Smooth muscle cell (in vitro differentiated cells): ENCODE results near the gene DVL1. TPM values are rescaled to one million over a fixed set of nuclear protein-coding genes. Genes with fewer than 3 reads are reported as not detected.

Experiments used
- DNase-seq: peaks from one replicate; lab custom pipeline; 2025; ENCODE audit not compliant: unreplicated experiment; lab: John Stamatoyannopoulos, UW
- H2AFZ ChIP-seq: fragments of 200-600 bp; sonication (generic); 2 replicates; pipeline ENCODE4 v1.6.0; 2016; ENCODE audit warnings: antibody characterized with exemption, low read depth, mild to moderate bottlenecking
- H3F3A ChIP-seq: fragments of 200-600 bp; sonication (generic); 2 replicates; pipeline ENCODE4 v1.6.0; 2017; ENCODE audit warnings: antibody characterized with exemption, low read depth
- H3K27ac ChIP-seq: fragments of 200-600 bp; sonication (generic); 2 replicates; pipeline ENCODE4 v1.5.1; 2016; ENCODE audit warnings: low read depth, mild to moderate bottlenecking
- H3K27me3 ChIP-seq: fragments of 200-600 bp; sonication (generic); 2 replicates; pipeline ENCODE4 v1.6.1; 2016; ENCODE audit warnings: low read depth, mild to moderate bottlenecking
- H3K36me3 ChIP-seq: fragments of 200-600 bp; sonication (generic); 2 replicates; pipeline ENCODE4 v1.5.1; 2016; ENCODE audit warnings: low read depth
- H3K4me1 ChIP-seq: fragments of 200-600 bp; sonication (generic); 2 replicates; pipeline ENCODE4 v1.5.1; 2016; ENCODE audit warnings: low read depth
- H3K4me2 ChIP-seq: fragments of 200-600 bp; sonication (generic); 2 replicates; pipeline ENCODE4 v1.6.0; 2016; ENCODE audit warnings: mild to moderate bottlenecking
- H3K4me3 ChIP-seq: fragments of 200-600 bp; sonication (generic); 2 replicates; pipeline ENCODE4 v1.5.1; 2016; ENCODE audit warnings: mild to moderate bottlenecking
- H3K79me2 ChIP-seq: fragments of 200-600 bp; sonication (generic); 2 replicates; pipeline ENCODE4 v1.6.0; 2016; ENCODE audit warnings: low read depth, mild to moderate bottlenecking
- H3K9ac ChIP-seq: fragments of 200-600 bp; sonication (generic); 2 replicates; pipeline ENCODE4 v1.6.0; 2016; ENCODE audit warnings: low read depth
- H3K9me3 ChIP-seq: fragments of 200-600 bp; sonication (generic); replicated peaks from 2 replicates; pipeline ENCODE4 v1.5.1; 2016; ENCODE audit warnings: low read depth
- H4K20me1 ChIP-seq: fragments of 200-600 bp; sonication (generic); 2 replicates; pipeline ENCODE4 v1.6.0; 2016; ENCODE audit warnings: low read depth
- WGBS: methylation state at CpG from one replicate; pipeline ENCODE4 v1.1.7; 2016; ENCODE audit warnings: low lambda C conversion rate; 5-methylcytosine and 5-hydroxymethylcytosine counted together
- polyA plus RNA-seq: library from polyadenylated mRNA; unstranded; fragments of >200 nt; fragmentation: Nextera tagmentation; extraction: Ambion mirVana; gene quantifications from 2 replicates; pipeline ENCODE4 v1.2.1, GENCODE V29; 2016
- total RNA-seq: library from RNA; depleted of rRNA; stranded (reverse); fragments of >200 nt; gene quantifications from 2 replicates; pipeline ENCODE4 v1.2.3, GENCODE V29; 2014
- TF ChIP-seq, protein P1 (sequence below): fragments of 200-600 bp; sonication (generic); IDR thresholded peaks from 2 replicates; pipeline ENCODE4 v1.5.1; 2017; ENCODE audit warnings: borderline replicate concordance, mild to moderate bottlenecking, antibody characterized with exemption; ENCODE audit not compliant: insufficient read depth, poor library complexity, severe bottlenecking

The DVL1 gene
- total and polyA plus RNA-seq, 2 experiments from 2014 or later: 28.5 to 28.7 TPM

- Histone ChIP-seq H3K4me1 (peaks cover 7% of the 10 kb centered on the region), H3K79me2 (peaks cover 60% of the 10 kb centered on the region), H3K27ac (peak overlapping the region; percentile 51), H3K27me3 (no peaks in the 10 kb centered on the region), H3K36me3 (no peaks in the 10 kb centered on the region), H3K9ac (peak overlapping the region; percentile 95), H3K4me2 (peak overlapping the region; percentile 90), H2AFZ (no peak overlapping the region), H4K20me1 (peaks cover 52% of the 10 kb centered on the region), H3K4me3 (peak overlapping the region; percentile 93), H3F3A (no peaks in the 10 kb centered on the region), H3K9me3 (no peaks in the 10 kb centered on the region)
- DNase-seq: no peak
- 86% methylated on average over 16 of the region's 16 CpGs for WGBS
- TF ChIP-seq, protein P1, sequence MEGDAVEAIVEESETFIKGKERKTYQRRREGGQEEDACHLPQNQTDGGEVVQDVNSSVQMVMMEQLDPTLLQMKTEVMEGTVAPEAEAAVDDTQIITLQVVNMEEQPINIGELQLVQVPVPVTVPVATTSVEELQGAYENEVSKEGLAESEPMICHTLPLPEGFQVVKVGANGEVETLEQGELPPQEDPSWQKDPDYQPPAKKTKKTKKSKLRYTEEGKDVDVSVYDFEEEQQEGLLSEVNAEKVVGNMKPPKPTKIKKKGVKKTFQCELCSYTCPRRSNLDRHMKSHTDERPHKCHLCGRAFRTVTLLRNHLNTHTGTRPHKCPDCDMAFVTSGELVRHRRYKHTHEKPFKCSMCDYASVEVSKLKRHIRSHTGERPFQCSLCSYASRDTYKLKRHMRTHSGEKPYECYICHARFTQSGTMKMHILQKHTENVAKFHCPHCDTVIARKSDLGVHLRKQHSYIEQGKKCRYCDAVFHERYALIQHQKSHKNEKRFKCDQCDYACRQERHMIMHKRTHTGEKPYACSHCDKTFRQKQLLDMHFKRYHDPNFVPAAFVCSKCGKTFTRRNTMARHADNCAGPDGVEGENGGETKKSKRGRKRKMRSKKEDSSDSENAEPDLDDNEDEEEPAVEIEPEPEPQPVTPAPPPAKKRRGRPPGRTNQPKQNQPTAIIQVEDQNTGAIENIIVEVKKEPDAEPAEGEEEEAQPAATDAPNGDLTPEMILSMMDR: no peak
Measured at GRCh38 chr1:1325288-1326074, 23.7 kb downstream of the DVL1 start.

GRCh38 chr1:1324524-1325287, 24.5 kb downstream of the DVL1 start, which contains the start of the genes CPTP and INTS11:
Gene CPTP, plus strand, starts transcription at chr1:1324802. Its CDS starts 2,109 bp downstream, at chr1:1326911.
Gene INTS11, minus strand, starts transcription at chr1:1324660. Its CDS starts 52 bp downstream, at chr1:1324608.
- Histone ChIP-seq H3K4me2 (peak within 1 kb of the TSS; percentile 90), H3K79me2 (peaks cover 64% of the 10 kb centered on the region), H3K27ac (peak within 1 kb of the TSS; percentile 80), H2AFZ (no peak within 1 kb of the TSS), H3K9me3 (no peaks in the 10 kb centered on the region), H3K4me3 (peak within 1 kb of the TSS; percentile 93), H3F3A (no peaks in the 10 kb centered on the region), H3K9ac (peak within 1 kb of the TSS; percentile 95), H3K4me1 (peaks cover 7% of the 10 kb centered on the region), H3K36me3 (no peaks in the 10 kb centered on the region), H3K27me3 (no peaks in the 10 kb centered on the region), H4K20me1 (peaks cover 59% of the 10 kb centered on the region)
- TF ChIP-seq, protein P1: no peak
- peak; percentile 87 for DNase-seq
- 3% methylated on average over 61 of the region's 84 CpGs for WGBS

DNA sequence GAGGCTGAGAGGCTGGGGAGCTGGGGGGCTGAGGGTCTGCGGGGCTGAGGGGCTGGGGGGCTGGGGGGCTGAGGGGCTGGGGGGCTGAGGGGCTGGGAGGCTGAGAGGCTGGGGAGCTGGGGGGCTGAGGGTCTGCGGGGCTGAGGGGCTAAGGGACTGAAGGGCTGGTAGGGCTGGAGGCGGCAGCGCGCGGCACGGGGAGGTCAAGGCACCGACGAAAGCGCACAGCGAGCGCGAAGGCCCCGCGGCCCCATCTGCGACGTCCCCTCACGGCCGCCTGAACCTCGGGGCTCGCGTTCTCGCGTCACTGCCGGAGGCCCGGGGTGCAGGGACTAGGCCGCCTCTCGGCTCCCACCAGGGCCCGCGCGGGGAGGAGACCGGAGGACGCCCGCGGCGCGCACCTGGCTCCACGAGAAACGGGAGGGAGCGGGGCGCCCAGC, 25.1 kb downstream of the DVL1 start:
- TF ChIP-seq, protein P1: no peak
- no CpG with 5 or more reads among the region's 41 CpGs for WGBS

More for the DNA sequence above, 25.1 kb downstream of the DVL1 start:
- peaks cover 7% of the 10 kb centered on the region for H3K4me1 ChIP-seq
- H3K79me2 ChIP-seq: peaks cover 64% of the 10 kb centered on the region
- H3K36me3 ChIP-seq: no peaks in the 10 kb centered on the region
- no peaks in the 10 kb centered on the region for H3F3A ChIP-seq
- no peak for DNase-seq
- peak overlapping the region; percentile 90 for H3K4me2 ChIP-seq
- peak overlapping the region; percentile 95 for H3K9ac ChIP-seq
- peaks cover 60% of the 10 kb centered on the region for H4K20me1 ChIP-seq
- H2AFZ ChIP-seq: no peak overlapping the region
- peak overlapping the region; percentile 93 for H3K4me3 ChIP-seq
- H3K27me3 ChIP-seq: no peaks in the 10 kb centered on the region
- H3K27ac ChIP-seq: peak overlapping the region; percentile 80
- H3K9me3 ChIP-seq: no peaks in the 10 kb centered on the region
